ENCODE results near the gene MYEF2.

- no peak for TF ChIP-seq CTCF (conservative IDR thresholded peaks at IDR 0.05; ENCODE audit: low read depth, low read length)
- no peak for TF ChIP-seq EZH2 (IDR thresholded peaks at IDR 0.05; ENCODE audit: borderline replicate concordance, low read depth, low read length, poor library complexity, severe bottlenecking)
Measured at GRCh38 chr15:48120745-48121144, 57.4 kb downstream of the MYEF2 start, which contains the start of gene SLC24A5.
